Neuronal stem cell (in vitro differentiated cells): ENCODE data around the gene SGSM1.

ENCODE experiments used
- DNase-seq: peaks from one replicate; pipeline ENCODE4 v3.0.0-alpha.2; 2013; ENCODE audit warnings: low spot score
- H2AFZ ChIP-seq: one replicate; pipeline ENCODE4 v1.6.1; 2013; ENCODE audit warnings: mild to moderate bottlenecking, low read length, inconsistent platforms
- H2AK5ac ChIP-seq: 2 replicates; pipeline ENCODE4 v1.6.1; 2013; ENCODE audit warnings: low read depth, mild to moderate bottlenecking, inconsistent platforms, low read length, moderate library complexity, mixed read lengths
- H2BK120ac ChIP-seq: 2 replicates; pipeline ENCODE4 v1.6.1; 2013; ENCODE audit warnings: low read depth, mild to moderate bottlenecking, inconsistent platforms, low read length, moderate library complexity, mixed read lengths
- H2BK12ac ChIP-seq: one replicate; pipeline ENCODE4 v1.6.1; 2013; ENCODE audit warnings: low read length, inconsistent platforms
- H2BK15ac ChIP-seq: 2 replicates; pipeline ENCODE4 v1.6.1; 2013; ENCODE audit warnings: mild to moderate bottlenecking, low read length, inconsistent platforms, mixed read lengths
- H2BK5ac ChIP-seq: one replicate; pipeline ENCODE4 v1.6.1; 2013; ENCODE audit warnings: inconsistent platforms, mild to moderate bottlenecking, low read length, moderate library complexity
- H3K14ac ChIP-seq: one replicate; pipeline ENCODE4 v1.6.1; 2013; ENCODE audit warnings: low read length, inconsistent platforms
- H3K18ac ChIP-seq: 2 replicates; pipeline ENCODE4 v1.6.1; 2013; ENCODE audit warnings: low read length, inconsistent platforms
- H3K23ac ChIP-seq: 2 replicates; pipeline ENCODE4 v1.6.1; 2013; ENCODE audit warnings: low read depth, mild to moderate bottlenecking, mixed read lengths, low read length, inconsistent platforms; ENCODE audit not compliant: poor library complexity
- H3K27ac ChIP-seq: replicated peaks from 3 replicates; pipeline ENCODE4 v1.5.1; 2013; ENCODE audit warnings: low read length, inconsistent platforms
- H3K27me3 ChIP-seq, 3 experiments: 2 replicates each; pipeline ENCODE4 v1.6.1; 2013; ENCODE audit warnings: low read length in 3 of 3, mild to moderate bottlenecking in 2 of 3, inconsistent platforms in 1 of 3, low read depth in 1 of 3, mixed read lengths in 1 of 3, moderate library complexity in 1 of 3; ENCODE audit not compliant: control insufficient read depth in 3 of 3, insufficient read depth in 3 of 3
- H3K36me3 ChIP-seq, 2 donors: replicated peaks in 1 of 2; 2 replicates each; pipeline ENCODE4 v1.6.1; 2013; ENCODE audit warnings: low read length in 2 of 2; ENCODE audit not compliant: control insufficient read depth in 2 of 2, insufficient read depth in 2 of 2
- H3K4ac ChIP-seq: 2 replicates; pipeline ENCODE4 v1.6.1; 2013; ENCODE audit warnings: inconsistent platforms, mild to moderate bottlenecking, low read length, moderate library complexity
- H3K4me1 ChIP-seq, 2 donors: 1 replicate in 1 of 2; 2 replicates in 1 of 2; pipeline ENCODE4 v1.6.1; 2013; ENCODE audit warnings: low read length in 2 of 2, low read depth in 1 of 2; ENCODE audit not compliant: control insufficient read depth in 2 of 2, insufficient read depth in 1 of 2
- H3K4me2 ChIP-seq: one replicate; pipeline ENCODE4 v1.6.1; 2013; ENCODE audit warnings: mild to moderate bottlenecking, low read length, inconsistent platforms; ENCODE audit not compliant: insufficient read depth, poor library complexity, severe bottlenecking
- H3K4me3 ChIP-seq, 2 donors: 2 replicates each; pipeline ENCODE4 v1.5.1; 2013; ENCODE audit warnings: low read length in 2 of 2, mild to moderate bottlenecking in 2 of 2, inconsistent platforms in 1 of 2, moderate library complexity in 1 of 2
- H3K79me1 ChIP-seq: one replicate; pipeline ENCODE4 v1.6.1; 2013; ENCODE audit warnings: low read depth, mild to moderate bottlenecking, inconsistent platforms, low read length, moderate library complexity
- H3K9ac ChIP-seq: one replicate; pipeline ENCODE4 v1.6.1; 2013; ENCODE audit warnings: mild to moderate bottlenecking, low read depth, low read length, inconsistent platforms; ENCODE audit not compliant: poor library complexity
- H3K9me3 ChIP-seq, 2 donors: replicated peaks in 1 of 2; 2 replicates each; pipeline versions ENCODE3 to v1.6.1; 2013; ENCODE audit warnings: low read length in 2 of 2, mild to moderate bottlenecking in 2 of 2, inconsistent platforms in 1 of 2, low read depth in 1 of 2, mixed read lengths in 1 of 2, moderate library complexity in 1 of 2; ENCODE audit not compliant: control insufficient read depth in 2 of 2, insufficient read depth in 1 of 2
- H4K8ac ChIP-seq: one replicate; pipeline ENCODE4 v1.6.1; 2013; ENCODE audit warnings: low read depth, mild to moderate bottlenecking, inconsistent platforms, low read length, moderate library complexity
- H4K91ac ChIP-seq: one replicate; pipeline ENCODE4 v1.6.1; 2013; ENCODE audit warnings: low read length, low read depth, mild to moderate bottlenecking, inconsistent platforms; ENCODE audit not compliant: poor library complexity
- WGBS, 2 donors: extraction: QIAGEN DNeasy Blood & Tissue Kit; methylation state at CpG; one replicate each; pipeline ENCODE4 v1.1.7; 2013; ENCODE audit warnings: missing lambda C conversion rate in 2 of 2, mixed read lengths in 1 of 2; ENCODE audit not compliant: insufficient read length in 2 of 2, insufficient replicate concordance in 1 of 2; ENCODE audit errors: extremely low coverage in 2 of 2; 5-methylcytosine and 5-hydroxymethylcytosine counted together

Gene SGSM1

DNA sequence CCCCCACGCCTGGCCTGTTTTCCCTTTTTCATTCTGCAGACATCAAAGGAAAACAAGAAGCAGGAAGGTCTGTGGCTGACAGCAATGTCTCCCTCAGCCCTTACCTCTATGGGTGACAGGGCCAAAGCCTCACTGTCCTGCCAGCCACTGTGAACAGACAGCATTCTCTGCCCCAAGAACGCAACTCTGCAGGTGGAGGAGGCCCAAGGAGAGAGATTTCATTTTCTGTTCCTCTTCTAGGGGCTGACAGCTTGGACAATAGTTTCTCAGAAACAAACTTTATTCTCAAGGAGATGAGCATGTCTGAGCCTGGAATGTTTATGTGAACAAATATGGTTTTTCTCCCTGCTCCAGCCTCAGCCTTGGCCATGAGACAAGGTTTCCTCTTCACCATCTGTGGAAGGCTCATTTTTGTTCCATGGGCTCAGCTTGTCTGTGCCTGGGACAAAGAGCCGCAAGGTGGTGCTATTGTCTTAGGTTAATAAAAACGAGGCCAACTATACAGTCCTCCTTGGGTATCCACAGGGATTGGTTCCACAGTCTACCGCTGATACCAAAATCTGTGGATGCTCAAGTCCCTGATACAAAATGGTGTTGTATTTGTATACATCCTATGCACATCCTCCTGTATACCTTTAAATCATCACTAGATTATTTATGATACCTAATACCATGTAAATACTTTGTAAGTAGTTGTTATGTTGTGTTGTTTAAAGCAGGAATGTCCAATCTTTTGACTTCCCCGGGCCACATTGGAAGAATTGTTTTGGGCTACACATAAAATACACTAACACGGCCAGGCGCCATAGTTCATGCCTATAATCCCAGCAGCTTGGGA is 37.3 kb upstream of the SGSM1 start:
- Histone ChIP-seq H2BK120ac (no peak overlapping the region), H3K4me1 (no peaks in the 10 kb centered on the region), H3K27me3 (peaks cover 0 to 5% (median 0%) of the 10 kb centered on the region in 3 experiments), H4K91ac (peak overlapping the region; percentile 11), H3K36me3 (no peaks in the 10 kb centered on the region), H3K23ac (no peak overlapping the region), H3K18ac (no peak overlapping the region), H4K8ac (no peak overlapping the region), H2BK15ac (no peak overlapping the region), H3K14ac (no peak overlapping the region), H3K9ac (no peak overlapping the region), H2AK5ac (no peak overlapping the region), H3K27ac (no peak overlapping the region), H2BK5ac (no peak overlapping the region), H3K4ac (no peak overlapping the region), H3K4me3 (no peak overlapping the region), H3K79me1 (no peaks in the 10 kb centered on the region), H3K9me3 (no peaks in the 10 kb centered on the region), H2AFZ (no peak overlapping the region), H3K4me2 (no peak overlapping the region), H2BK12ac (no peak overlapping the region)
- no CpG with 5 or more reads among the region's 8 CpGs for WGBS, 2 donors
- DNase-seq, result peak; percentile 38

GRCh38 chr22:24772493-24773220 is 33.4 kb upstream of the SGSM1 start:
- no peaks in the 10 kb centered on the region for H3K79me1 ChIP-seq
- peaks cover 0 to 5% (median 0%) of the 10 kb centered on the region in 3 experiments for H3K27me3 ChIP-seq
- no peaks in the 10 kb centered on the region for H3K4me1 ChIP-seq
- H2BK12ac ChIP-seq, result no peak overlapping the region
- H3K36me3 ChIP-seq, result no peaks in the 10 kb centered on the region
- H2BK15ac ChIP-seq, result no peak overlapping the region
- H3K4me2 ChIP-seq, result no peak overlapping the region
- no peak overlapping the region for H2BK120ac ChIP-seq
- H2AFZ ChIP-seq, result peak overlapping the region; percentile 25
- peak; percentile 30 for DNase-seq
- H3K9me3 ChIP-seq, result no peaks in the 10 kb centered on the region
- no CpG with 5 or more reads among the region's 7 CpGs for WGBS, 2 donors
- H3K27ac ChIP-seq, result no peak overlapping the region
- H3K14ac ChIP-seq, result no peak overlapping the region
- H4K91ac ChIP-seq, result no peak overlapping the region
- H3K4ac ChIP-seq, result no peak overlapping the region
- no peak overlapping the region for H2BK5ac ChIP-seq
- no peak overlapping the region for H4K8ac ChIP-seq
- peak overlapping the region; percentile 1 for H3K18ac ChIP-seq
- H3K9ac ChIP-seq, result peak overlapping the region; percentile 17
- H3K4me3 ChIP-seq, result no peak overlapping the region
- H3K23ac ChIP-seq, result no peak overlapping the region
- H2AK5ac ChIP-seq, result no peak overlapping the region

DNA sequence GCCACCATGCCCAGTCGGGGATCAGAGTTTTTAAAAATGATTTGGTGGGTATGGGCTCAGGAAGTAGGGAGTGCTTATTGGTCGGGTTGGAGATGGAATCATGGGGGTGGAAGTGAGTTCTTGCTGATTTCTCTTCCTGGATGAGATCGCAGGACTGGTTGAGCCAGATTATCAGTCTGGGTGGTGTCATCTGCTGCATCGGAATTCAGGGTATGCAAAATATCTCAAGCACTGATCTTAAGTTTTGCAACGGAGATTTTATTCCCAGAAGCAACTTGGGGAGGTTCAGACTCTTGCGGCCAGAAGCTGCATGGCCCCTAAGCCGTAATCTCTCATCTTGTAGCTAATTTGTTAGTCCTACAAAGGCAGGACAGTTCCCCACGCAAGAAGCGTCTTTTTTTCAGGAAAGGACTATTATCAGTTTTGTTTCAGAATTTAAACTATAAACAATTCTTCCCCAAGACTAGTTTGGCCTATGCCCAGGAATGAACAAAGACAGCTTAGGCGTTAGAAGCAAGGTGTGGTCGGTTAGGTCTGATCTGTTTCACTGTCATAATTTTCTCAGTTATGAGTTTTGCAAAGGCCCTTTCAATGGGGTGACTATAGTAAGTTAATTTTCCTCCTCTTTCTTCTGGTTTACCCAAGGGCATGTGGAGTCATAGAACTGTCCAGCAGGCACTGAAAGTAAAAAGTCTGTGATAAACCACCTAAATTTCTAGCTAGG is 30.1 kb upstream of the SGSM1 start:
- no peak overlapping the region for H2AK5ac ChIP-seq
- H4K91ac ChIP-seq, result no peak overlapping the region
- no peak overlapping the region for H2BK15ac ChIP-seq
- no peaks in the 10 kb centered on the region for H3K4me1 ChIP-seq
- no peak overlapping the region for H3K4ac ChIP-seq
- no peak for DNase-seq
- H3K79me1 ChIP-seq, result no peaks in the 10 kb centered on the region
- H3K9me3 ChIP-seq, result no peaks in the 10 kb centered on the region
- no peak overlapping the region for H3K9ac ChIP-seq
- no peak overlapping the region for H2AFZ ChIP-seq
- no peak overlapping the region for H2BK120ac ChIP-seq
- WGBS, 2 donors, result no CpG with 5 or more reads among the region's 11 CpGs
- no peaks in the 10 kb centered on the region for H3K36me3 ChIP-seq
- peaks cover 0 to 5% (median 0%) of the 10 kb centered on the region in 3 experiments for H3K27me3 ChIP-seq
- no peak overlapping the region for H3K27ac ChIP-seq
- no peak overlapping the region for H4K8ac ChIP-seq
- H3K4me3 ChIP-seq, result no peak overlapping the region
- no peak overlapping the region for H2BK12ac ChIP-seq
- no peak overlapping the region for H3K23ac ChIP-seq
- no peak overlapping the region for H3K18ac ChIP-seq
- H2BK5ac ChIP-seq, result no peak overlapping the region
- H3K14ac ChIP-seq, result no peak overlapping the region
- no peak overlapping the region for H3K4me2 ChIP-seq

GRCh38 chr22:24776525-24776924 is 29.5 kb upstream of the SGSM1 start:
- H2BK120ac ChIP-seq, result no peak overlapping the region
- H3K18ac ChIP-seq, result no peak overlapping the region
- no peak overlapping the region for H2AK5ac ChIP-seq
- WGBS, 2 donors, result no CpG with 5 or more reads among the region's 5 CpGs
- H3K27me3 ChIP-seq, result peaks cover 0 to 5% (median 0%) of the 10 kb centered on the region in 3 experiments
- no peaks in the 10 kb centered on the region for H3K4me1 ChIP-seq
- no peak overlapping the region for H3K14ac ChIP-seq
- no peak overlapping the region for H2BK15ac ChIP-seq
- no peak overlapping the region for H4K91ac ChIP-seq
- no peaks in the 10 kb centered on the region for H3K9me3 ChIP-seq
- no peak overlapping the region for H3K4ac ChIP-seq
- no peak overlapping the region for H2BK5ac ChIP-seq
- H3K9ac ChIP-seq, result no peak overlapping the region
- H2AFZ ChIP-seq, result no peak overlapping the region
- H3K4me3 ChIP-seq, result no peak overlapping the region
- no peak overlapping the region for H3K4me2 ChIP-seq
- no peaks in the 10 kb centered on the region for H3K79me1 ChIP-seq
- H2BK12ac ChIP-seq, result no peak overlapping the region
- no peak overlapping the region for H4K8ac ChIP-seq
- H3K23ac ChIP-seq, result no peak overlapping the region
- no peak for DNase-seq
- no peaks in the 10 kb centered on the region for H3K36me3 ChIP-seq
- H3K27ac ChIP-seq, result no peak overlapping the region
